Epithelial cell of proximal tubule (primary cell): ENCODE data around the gene TPGS2. TPM values are rescaled to one million over a fixed set of nuclear protein-coding genes. Genes with fewer than 3 reads are reported as not detected.

Source experiments
- DNase-seq: peaks from one replicate; pipeline ENCODE4 v3.0.0-alpha.2; 2011; ENCODE audit warnings: low read depth
- H3K4me3 ChIP-seq: 2 replicates; pipeline ENCODE4 v1.5.1; 2011; ENCODE audit warnings: low read depth, mild to moderate bottlenecking, low read length
- CTCF ChIP-seq: conservative IDR thresholded peaks from 2 replicates; pipeline ENCODE4 v1.5.1; 2012; ENCODE audit warnings: low read depth, mild to moderate bottlenecking, low read length
- total RNA-seq: library from RNA; depleted of rRNA; stranded (reverse); fragments of >200 nt; gene quantifications from 2 replicates; pipeline ENCODE4 v1.2.3, GENCODE V29; 2015

Gene TPGS2
- total RNA-seq, 1 donor from 2014 or later = 228 TPM

GRCh38 chr18:36780748-36781147 lies 48.1 kb downstream of the TPGS2 start:
- TF ChIP-seq CTCF = no peak
- no peak for DNase-seq
- H3K4me3 ChIP-seq = no peak overlapping the region

- no peak for TF ChIP-seq CTCF
- H3K4me3 ChIP-seq = no peak overlapping the region
- no peak for DNase-seq
Measured at GRCh38 chr18:36777566-36777965, 51.2 kb downstream of the TPGS2 start.

GRCh38 chr18:36776650-36777049 lies 52.2 kb downstream of the TPGS2 start:
- no peak for DNase-seq
- TF ChIP-seq CTCF = no peak
- no peak overlapping the region for H3K4me3 ChIP-seq

GRCh38 chr18:36775396-36775795 lies 53.4 kb downstream of the TPGS2 start:
- H3K4me3 ChIP-seq = no peak overlapping the region
- no peak for TF ChIP-seq CTCF
- no peak for DNase-seq

- no peak overlapping the region for H3K4me3 ChIP-seq
- peak; percentile 25 for DNase-seq
- no peak for TF ChIP-seq CTCF
Measured at GRCh38 chr18:36772241-36772723, 56.5 kb downstream of the TPGS2 start.

GRCh38 chr18:36771245-36771644 lies 57.6 kb downstream of the TPGS2 start:
- H3K4me3 ChIP-seq = no peak overlapping the region
- DNase-seq = no peak
- no peak for TF ChIP-seq CTCF

GRCh38 chr18:36770315-36770946 lies 58.4 kb downstream of the TPGS2 start:
- no peak for TF ChIP-seq CTCF
- no peak overlapping the region for H3K4me3 ChIP-seq
- DNase-seq = no peak
